Keratinocyte (primary cell): ENCODE results near the gene PEX7.

Experiments used
- EZH2 ChIP-seq: IDR thresholded peaks from one replicate; pipeline ENCODE4 v1.6.1; 2012; ENCODE audit warnings: inconsistent platforms, mild to moderate bottlenecking, low read length, moderate library complexity
- TF ChIP-seq, protein P1 (sequence below), 3 experiments: IDR thresholded peaks in 1 of 3; conservative IDR thresholded peaks in 1 of 3; optimal IDR thresholded peaks in 1 of 3; 2 replicates in 2 of 3; 3 replicates in 1 of 3; pipeline versions ENCODE3 to v1.5.1; 2011; ENCODE audit warnings: low read length in 3 of 3, mild to moderate bottlenecking in 3 of 3, moderate library complexity in 2 of 3, control low read depth in 1 of 3, inconsistent platforms in 1 of 3; ENCODE audit not compliant: insufficient read depth in 2 of 3; ENCODE audit errors: extremely low read depth in 1 of 3

DNA sequence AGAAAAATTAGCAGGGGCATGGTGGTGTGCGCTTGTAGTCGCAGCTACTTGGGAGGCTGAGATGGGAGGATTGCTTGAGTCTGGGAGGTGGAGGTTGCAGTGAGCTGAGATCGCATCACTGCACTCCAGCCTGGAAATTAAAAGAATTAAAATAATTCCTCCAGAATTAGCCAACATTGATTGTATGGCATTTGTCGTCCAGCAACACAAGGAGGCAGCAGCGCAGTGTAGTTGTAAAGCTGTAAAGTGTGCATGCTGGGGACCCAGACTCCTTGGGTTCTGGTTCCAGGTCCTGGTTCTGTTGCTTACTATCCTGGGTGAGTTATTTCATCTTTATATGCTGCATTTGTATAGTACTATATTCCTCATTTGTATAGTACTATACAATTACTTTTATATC lies 41.4 kb downstream of the PEX7 start:
- TF ChIP-seq, protein P1, sequence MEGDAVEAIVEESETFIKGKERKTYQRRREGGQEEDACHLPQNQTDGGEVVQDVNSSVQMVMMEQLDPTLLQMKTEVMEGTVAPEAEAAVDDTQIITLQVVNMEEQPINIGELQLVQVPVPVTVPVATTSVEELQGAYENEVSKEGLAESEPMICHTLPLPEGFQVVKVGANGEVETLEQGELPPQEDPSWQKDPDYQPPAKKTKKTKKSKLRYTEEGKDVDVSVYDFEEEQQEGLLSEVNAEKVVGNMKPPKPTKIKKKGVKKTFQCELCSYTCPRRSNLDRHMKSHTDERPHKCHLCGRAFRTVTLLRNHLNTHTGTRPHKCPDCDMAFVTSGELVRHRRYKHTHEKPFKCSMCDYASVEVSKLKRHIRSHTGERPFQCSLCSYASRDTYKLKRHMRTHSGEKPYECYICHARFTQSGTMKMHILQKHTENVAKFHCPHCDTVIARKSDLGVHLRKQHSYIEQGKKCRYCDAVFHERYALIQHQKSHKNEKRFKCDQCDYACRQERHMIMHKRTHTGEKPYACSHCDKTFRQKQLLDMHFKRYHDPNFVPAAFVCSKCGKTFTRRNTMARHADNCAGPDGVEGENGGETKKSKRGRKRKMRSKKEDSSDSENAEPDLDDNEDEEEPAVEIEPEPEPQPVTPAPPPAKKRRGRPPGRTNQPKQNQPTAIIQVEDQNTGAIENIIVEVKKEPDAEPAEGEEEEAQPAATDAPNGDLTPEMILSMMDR (optimal IDR thresholded peaks at IDR 0.05 in 1 of 3, IDR thresholded peaks at IDR 0.05 in 1 of 3, conservative IDR thresholded peaks at IDR 0.05 in 1 of 3; ENCODE audit: extremely low read depth in 1 of 3, insufficient read depth in 2 of 3, low read length in 3 of 3), result no peak
- no peak for TF ChIP-seq EZH2
